Muscle layer of colon (tissue), 2 donors: Measurements from ENCODE around the gene ESYT2.

Source experiments
- H3K27ac ChIP-seq: one replicate; pipeline ENCODE4 v1.7.0; 2013; ENCODE audit warnings: low read depth, mild to moderate bottlenecking, low read length, moderate library complexity
- H3K27me3 ChIP-seq, 2 donors: one replicate each; pipeline ENCODE4 v1.7.0; 2013; ENCODE audit warnings: low read length in 2 of 2, mild to moderate bottlenecking in 2 of 2; ENCODE audit not compliant: insufficient read depth in 2 of 2, control insufficient read depth in 1 of 2
- H3K36me3 ChIP-seq: one replicate; pipeline ENCODE4 v1.7.0; 2013; ENCODE audit warnings: mild to moderate bottlenecking, low read length; ENCODE audit not compliant: insufficient read depth
- H3K4me1 ChIP-seq: one replicate; pipeline ENCODE4 v1.7.0; 2013; ENCODE audit warnings: mild to moderate bottlenecking, low read length; ENCODE audit not compliant: insufficient read depth
- H3K4me3 ChIP-seq, 2 donors: one replicate each; pipeline ENCODE4 v1.7.0; 2013; ENCODE audit warnings: low read length in 2 of 2, low read depth in 1 of 2, mild to moderate bottlenecking in 1 of 2, moderate library complexity in 1 of 2
- H3K9ac ChIP-seq: one replicate; pipeline ENCODE4 v1.7.0; 2013; ENCODE audit warnings: low read length
- H3K9me3 ChIP-seq: one replicate; pipeline ENCODE4 v1.7.0; 2013; ENCODE audit warnings: mild to moderate bottlenecking, low read length
- donor health status: abdominal sarcoma.
- donor health status: Adenocarcinoma of cecum.

Gene ESYT2

DNA sequence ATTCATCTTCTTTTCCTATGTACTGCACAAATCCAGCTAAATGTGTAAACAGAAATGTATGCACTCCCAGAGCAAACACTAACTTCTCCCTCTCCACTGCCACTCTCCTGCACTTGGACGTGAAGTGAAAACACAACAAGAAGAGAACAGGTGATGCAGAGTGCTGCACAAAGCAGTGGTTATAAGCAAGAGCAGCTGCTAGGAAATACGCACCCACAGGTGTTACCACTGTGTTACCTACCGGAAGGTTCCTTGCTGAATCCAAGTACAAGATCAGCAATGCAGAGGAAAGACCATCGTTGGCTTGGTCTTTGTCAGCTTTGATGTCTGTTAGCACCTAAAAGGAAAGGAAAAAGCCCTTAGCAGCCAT is 70.1 kb downstream of the ESYT2 start:
- H3K27me3 ChIP-seq = no peaks in the 10 kb centered on the region
- no peaks in the 10 kb centered on the region for H3K9me3 ChIP-seq
- H3K27ac ChIP-seq = no peak overlapping the region
- H3K4me1 ChIP-seq = no peaks in the 10 kb centered on the region
- H3K4me3 ChIP-seq = no peak overlapping the region
- H3K9ac ChIP-seq = no peak overlapping the region
- H3K36me3 ChIP-seq = peaks cover 72% of the 10 kb centered on the region

GRCh38 chr7:158758586-158759244 is 70.6 kb downstream of the ESYT2 start:
- no peak overlapping the region for H3K27ac ChIP-seq

GRCh38 chr7:158757404-158757989 is 71.8 kb downstream of the ESYT2 start:
- H3K4me1 ChIP-seq = no peaks in the 10 kb centered on the region
- no peaks in the 10 kb centered on the region for H3K9me3 ChIP-seq
- H3K9ac ChIP-seq = no peak overlapping the region
- H3K4me3 ChIP-seq = no peak overlapping the region
- peaks cover 76% of the 10 kb centered on the region for H3K36me3 ChIP-seq
- H3K27me3 ChIP-seq = no peaks in the 10 kb centered on the region
- H3K27ac ChIP-seq = no peak overlapping the region

More at GRCh38 chr7:158758586-158759244, 70.6 kb downstream of the ESYT2 start:
- no peak overlapping the region for H3K4me3 ChIP-seq
- no peaks in the 10 kb centered on the region for H3K4me1 ChIP-seq
- H3K27me3 ChIP-seq = no peaks in the 10 kb centered on the region
- H3K9me3 ChIP-seq = no peaks in the 10 kb centered on the region
- H3K9ac ChIP-seq = no peak overlapping the region
- peaks cover 68% of the 10 kb centered on the region for H3K36me3 ChIP-seq

DNA sequence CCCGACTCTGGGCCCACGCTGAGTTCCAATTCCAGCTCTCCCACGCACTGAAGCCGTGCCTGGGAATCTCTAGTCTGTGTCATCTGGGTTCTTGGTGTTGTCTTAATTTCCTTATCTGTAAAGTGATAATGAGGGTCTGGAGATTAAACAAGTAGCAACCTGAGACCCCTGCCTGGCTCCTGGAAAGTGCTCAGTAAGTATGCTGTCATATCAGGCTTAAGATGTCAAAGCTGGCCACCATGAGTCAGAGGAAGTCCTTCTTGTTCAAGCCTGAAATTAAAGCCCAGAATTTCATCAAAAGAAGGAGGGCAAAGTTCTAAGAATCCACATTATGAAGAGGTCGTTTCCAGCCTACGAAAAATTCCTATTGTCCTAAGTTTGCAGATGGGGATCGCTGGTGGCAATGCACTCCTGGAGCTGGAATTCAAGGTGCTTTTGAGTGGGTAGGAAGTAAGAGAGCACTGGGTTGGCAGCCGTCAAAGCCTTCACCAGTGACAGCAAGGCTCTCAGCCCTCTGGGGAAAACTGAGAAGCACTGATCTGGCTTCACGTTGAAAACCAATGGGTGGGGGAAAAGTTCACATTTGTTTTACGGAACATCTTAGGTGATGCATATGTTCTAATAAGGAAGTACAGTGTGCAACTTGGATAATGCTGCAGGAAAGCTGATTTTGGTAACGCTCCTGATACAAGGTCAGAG is 74.4 kb downstream of the ESYT2 start:
- H3K9ac ChIP-seq = no peak overlapping the region
- no peak overlapping the region for H3K4me3 ChIP-seq
- no peak overlapping the region for H3K27ac ChIP-seq
- no peaks in the 10 kb centered on the region for H3K9me3 ChIP-seq
- peaks cover 52% of the 10 kb centered on the region for H3K36me3 ChIP-seq
- no peaks in the 10 kb centered on the region for H3K27me3 ChIP-seq
- H3K4me1 ChIP-seq = no peaks in the 10 kb centered on the region

GRCh38 chr7:158753900-158754299 is 75.4 kb downstream of the ESYT2 start:
- Histone ChIP-seq H3K27ac (no peak overlapping the region), H3K36me3 (peaks cover 50% of the 10 kb centered on the region)

GRCh38 chr7:158751751-158752150 is 77.6 kb downstream of the ESYT2 start:
- Histone ChIP-seq H3K36me3 (peaks cover 47% of the 10 kb centered on the region), H3K4me1 (no peaks in the 10 kb centered on the region), H3K27ac (no peak overlapping the region), H3K9ac (no peak overlapping the region), H3K4me3 (no peak overlapping the region), H3K27me3 (no peaks in the 10 kb centered on the region), H3K9me3 (no peaks in the 10 kb centered on the region)

More at GRCh38 chr7:158753900-158754299, 75.4 kb downstream of the ESYT2 start:
- Histone ChIP-seq H3K9ac (no peak overlapping the region), H3K4me1 (no peaks in the 10 kb centered on the region), H3K4me3 (no peak overlapping the region), H3K9me3 (no peaks in the 10 kb centered on the region), H3K27me3 (no peaks in the 10 kb centered on the region)

DNA sequence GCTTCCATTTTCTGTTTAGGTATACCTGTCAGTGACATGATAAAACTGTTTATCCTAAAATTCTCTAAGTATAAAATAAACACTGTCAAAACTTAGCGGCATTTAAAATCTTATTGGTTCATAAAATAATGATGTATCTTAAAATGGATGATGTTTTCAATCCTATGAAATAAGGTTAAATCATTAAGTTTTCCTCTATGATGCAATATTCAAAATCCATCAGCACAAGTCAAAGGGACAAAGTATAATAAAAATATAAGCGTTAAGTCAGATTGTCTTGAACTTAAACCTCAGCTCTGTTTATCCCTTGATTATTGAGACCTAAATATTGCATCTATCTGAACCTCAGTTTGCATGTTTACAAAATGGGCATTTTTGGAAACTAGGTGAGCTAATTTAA is 78.1 kb downstream of the ESYT2 start:
- H3K4me1 ChIP-seq = no peaks in the 10 kb centered on the region
- H3K4me3 ChIP-seq = no peak overlapping the region
- peaks cover 53% of the 10 kb centered on the region for H3K36me3 ChIP-seq
- no peaks in the 10 kb centered on the region for H3K27me3 ChIP-seq
- no peaks in the 10 kb centered on the region for H3K9me3 ChIP-seq
- H3K27ac ChIP-seq = no peak overlapping the region
- no peak overlapping the region for H3K9ac ChIP-seq

DNA sequence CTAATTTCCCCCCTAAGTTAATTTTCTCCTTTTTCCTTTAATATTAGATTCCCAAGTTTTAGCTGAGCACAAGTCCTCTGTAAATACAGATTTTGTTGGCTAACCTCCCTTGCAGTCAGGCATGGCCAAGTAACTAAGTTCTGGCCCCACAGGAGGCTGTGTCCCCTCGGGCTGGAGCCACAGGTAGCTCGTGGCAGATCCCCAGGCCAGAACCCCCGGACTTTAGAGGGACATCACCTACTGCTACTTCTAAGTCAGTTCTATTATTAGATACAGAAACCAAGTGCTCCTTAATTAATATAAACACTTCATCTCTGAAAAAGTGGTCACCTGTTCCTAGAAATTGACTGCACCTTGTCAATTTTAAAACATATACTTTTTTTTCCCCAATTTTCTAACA is 78.6 kb downstream of the ESYT2 start:
- Histone ChIP-seq H3K9me3 (no peaks in the 10 kb centered on the region), H3K27ac (no peak overlapping the region), H3K36me3 (peaks cover 58% of the 10 kb centered on the region), H3K9ac (no peak overlapping the region), H3K27me3 (no peaks in the 10 kb centered on the region), H3K4me3 (no peak overlapping the region), H3K4me1 (no peaks in the 10 kb centered on the region)

- Histone ChIP-seq H3K36me3 (peaks cover 53% of the 10 kb centered on the region), H3K9me3 (no peaks in the 10 kb centered on the region), H3K9ac (no peak overlapping the region), H3K4me3 (no peak overlapping the region), H3K4me1 (no peaks in the 10 kb centered on the region), H3K27me3 (no peaks in the 10 kb centered on the region), H3K27ac (no peak overlapping the region)
Observed at GRCh38 chr7:158749396-158749795, 79.9 kb downstream of the ESYT2 start.

DNA sequence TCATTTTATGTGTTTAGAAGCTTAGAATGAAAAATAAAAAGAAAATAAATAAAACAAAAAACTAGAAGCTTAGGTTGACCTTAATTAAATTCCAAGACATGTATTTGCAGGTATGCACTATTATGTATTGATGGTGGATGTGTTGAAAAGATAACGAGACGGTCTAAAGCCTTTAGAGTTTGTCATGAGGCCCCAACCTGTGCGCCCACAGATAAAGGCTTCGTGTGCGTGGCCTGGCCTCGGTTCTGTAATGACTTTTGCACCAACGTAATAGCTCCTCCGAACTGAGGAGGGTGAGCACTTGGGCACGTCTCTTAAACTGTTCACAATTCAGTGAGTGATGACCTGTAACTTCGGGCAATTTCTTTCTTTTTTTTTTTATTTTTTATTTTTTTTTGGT is 81.0 kb downstream of the ESYT2 start:
- H3K36me3 ChIP-seq = peaks cover 59% of the 10 kb centered on the region
- H3K9ac ChIP-seq = no peak overlapping the region
- no peaks in the 10 kb centered on the region for H3K4me1 ChIP-seq
- no peaks in the 10 kb centered on the region for H3K9me3 ChIP-seq
- no peak overlapping the region for H3K27ac ChIP-seq
- H3K4me3 ChIP-seq = no peak overlapping the region
- H3K27me3 ChIP-seq = no peaks in the 10 kb centered on the region

GRCh38 chr7:158747408-158747807 is 81.9 kb downstream of the ESYT2 start:
- H3K4me3 ChIP-seq = no peak overlapping the region
- H3K36me3 ChIP-seq = peaks cover 61% of the 10 kb centered on the region
- no peak overlapping the region for H3K9ac ChIP-seq
- no peak overlapping the region for H3K27ac ChIP-seq
- H3K27me3 ChIP-seq = no peaks in the 10 kb centered on the region
- no peaks in the 10 kb centered on the region for H3K9me3 ChIP-seq
- no peaks in the 10 kb centered on the region for H3K4me1 ChIP-seq
